ENCODE measurements around the gene CBARP. TPM values are rescaled to one million over a fixed set of nuclear protein-coding genes. Genes with fewer than 3 reads are reported as not detected.

The CBARP gene
- total and polyA plus RNA-seq, 11 donors: 0.60 to 2.2 (median 1.6) TPM

- peak overlapping the region; percentile 80 to 96 (median 88) for H3K27ac ChIP-seq
- peak; percentile 74 to 89 (median 80) for DNase-seq
- TF ChIP-seq POLR2A (IDR thresholded peaks at IDR 0.05): peak in 1 of 2 donors; percentile 21
- no peak for TF ChIP-seq CTCF (IDR thresholded peaks at IDR 0.05)
- H3K4me1 ChIP-seq: peaks cover 21 to 94% (median 77%) of the 10 kb centered on the region in 12 donors
- H3K4me3 ChIP-seq: peak overlapping the region in 9 of 12 donors; percentile 10 to 32 (median 19)
- H3K27me3 ChIP-seq: no peaks in the 10 kb centered on the region
- 42 to 57% (median 51%) methylated on average over 16 to 26 of the region's 26 CpGs for WGBS, 4 donors
- peak; percentile 74 to 78 (median 76) for ATAC-seq
- H3K36me3 ChIP-seq: peaks cover 0 to 22% (median 4%) of the 10 kb centered on the region in 9 donors
- H3K9me3 ChIP-seq: no peaks in the 10 kb centered on the region
- intact Hi-C loops (cut with DNase I): loop anchor here in 1 of 10 donors (2.0 kb wide), 1 partner anchor 26 kb away; the partner anchor contains the start of gene ATP5F1D
These were observed 22.7 kb downstream of the CBARP start for GRCh38 chr19:1214862-1215731.

- DNase-seq: peak in 1 of 5 donors; percentile 58
- WGBS, 4 donors: 43 to 55% (median 51%) methylated on average over 11 to 21 of the region's 21 CpGs
- ATAC-seq: peak in 1 of 4 donors; percentile 2
- Histone ChIP-seq H3K4me1 (peaks cover 21 to 96% (median 80%) of the 10 kb centered on the region in 12 donors), H3K36me3 (peaks cover 0 to 25% (median 4%) of the 10 kb centered on the region in 9 donors), H3K4me3 (peak overlapping the region in 9 of 12 donors; percentile 7 to 31 (median 13)), H3K27ac (peak overlapping the region; percentile 80 to 96 (median 88)), H3K27me3 (no peaks in the 10 kb centered on the region), H3K9me3 (no peaks in the 10 kb centered on the region)
- intact Hi-C loops (cut with DNase I): loop anchor here in 1 of 10 donors (2.0 kb wide), 1 partner anchor 26 kb away; the partner anchor contains the start of gene ATP5F1D
- TF ChIP-seq CTCF (IDR thresholded peaks at IDR 0.05) (no peak), POLR2A (IDR thresholded peaks at IDR 0.05) (no peak)
These were observed 23.4 kb downstream of the CBARP start for GRCh38 chr19:1214299-1214861.

GRCh38 chr19:1213391-1214286 lies 24.2 kb downstream of the CBARP start:
- peak overlapping the region in 7 of 12 donors; percentile 7 to 31 (median 19) for H3K4me3 ChIP-seq
- intact Hi-C loops (cut with DNase I): loop anchor here in 1 of 10 donors (2.0 kb wide), 1 partner anchor 27 kb away; the partner anchor contains the start of gene ATP5F1D

More at GRCh38 chr19:1213391-1214286, 24.2 kb downstream of the CBARP start:
- WGBS, 4 donors: 44 to 49% (median 47%) methylated on average over 35 to 39 of the region's 39 CpGs
- no peaks in the 10 kb centered on the region for H3K9me3 ChIP-seq
- H3K27ac ChIP-seq: peak overlapping the region; percentile 80 to 96 (median 88)
- peak in 1 of 2 donors; percentile 23 for TF ChIP-seq POLR2A (IDR thresholded peaks at IDR 0.05)
- no peak for TF ChIP-seq CTCF (IDR thresholded peaks at IDR 0.05)
- DNase-seq: peak; percentile 72 to 87 (median 81)
- H3K36me3 ChIP-seq: peaks cover 0 to 25% (median 4%) of the 10 kb centered on the region in 9 donors
- peak; percentile 38 to 72 (median 58) for ATAC-seq
- peaks cover 19 to 96% (median 79%) of the 10 kb centered on the region in 12 donors for H3K4me1 ChIP-seq
- H3K27me3 ChIP-seq: no peaks in the 10 kb centered on the region
